HepG2 (cell line): ENCODE results near the gene COL18A1. TPM values are rescaled to one million over a fixed set of nuclear protein-coding genes. Genes with fewer than 3 reads are reported as not detected.
A peak's percentile ranks its signal among the peaks of the same experiment; 100 is the strongest.

Experiments
- HNRNPK ChIP-seq: fragments of 200-400 bp; formaldehyde crosslinking; IDR thresholded peaks from 2 replicates; pipeline ENCODE4 v1.6.1; 2018; ENCODE audit warnings: low read length, low read depth, moderate library complexity, mild to moderate bottlenecking; ENCODE audit not compliant: poor library complexity, severe bottlenecking
- PRPF4 ChIP-seq: fragments of 200-400 bp; formaldehyde crosslinking; IDR thresholded peaks from 2 replicates; pipeline ENCODE4 v1.6.1; 2016; ENCODE audit warnings: low read length, low read depth; ENCODE audit not compliant: poor library complexity, severe bottlenecking
- SCMH1 ChIP-seq: sonication (generic); formaldehyde crosslinking; IDR thresholded peaks from 2 replicates; pipeline ENCODE4 v1.9.0; 2021; ENCODE audit warnings: missing genetic modification reagents, mild to moderate bottlenecking, borderline replicate concordance
- ZBTB38 ChIP-seq: sonication (generic); formaldehyde crosslinking; IDR thresholded peaks from 2 replicates; pipeline ENCODE4 v1.5.1; 2020; ENCODE audit warnings: mild to moderate bottlenecking, missing genetic modification reagents
- ZNF343 ChIP-seq: sonication (generic); formaldehyde crosslinking; IDR thresholded peaks from 2 replicates; pipeline ENCODE4 v1.4.0; 2020; ENCODE audit warnings: mild to moderate bottlenecking, missing genetic modification reagents
- ZNF570 ChIP-seq: sonication (generic); formaldehyde crosslinking; IDR thresholded peaks from 2 replicates; pipeline ENCODE4 v1.4.0; 2020; ENCODE audit warnings: mild to moderate bottlenecking, missing genetic modification reagents, borderline replicate concordance
- polyA plus RNA-seq, 8 experiments: library from polyadenylated mRNA; depleted of rRNA in 3 of 8; stranded (reverse) in 7 of 8; unstranded in 1 of 8; fragments of >200 nt; fragmentation: Illumina TruSeq in 4 of 8; extraction: Trizol in 4 of 8; gene quantifications; 2 replicates each; pipeline versions ENCODE4 v1.2.1 to v1.2.3, GENCODE V29; 2011 to 2016; ENCODE audit warnings: low read depth in 4 of 8, missing spikeins in 1 of 8, mixed read lengths in 1 of 8; ENCODE audit not compliant: insufficient read depth in 1 of 8
- total RNA-seq, 5 experiments: library from RNA; depleted of rRNA; stranded (reverse); fragments of >200 nt; fragmentation: Illumina TruSeq; extraction: Trizol; gene quantifications; 2 replicates each; pipeline ENCODE4 v1.2.3, GENCODE V29; 2016; ENCODE audit warnings: low read depth in 1 of 5
- TF ChIP-seq, protein P1 (sequence below): sonication (generic); formaldehyde crosslinking; conservative IDR thresholded peaks from 2 replicates; pipeline ENCODE4 v1.4.0; 2020; ENCODE audit warnings: missing genetic modification reagents
- TF ChIP-seq, protein P2 (sequence below): sonication (generic); formaldehyde crosslinking; IDR thresholded peaks from 2 replicates; pipeline ENCODE4 v1.4.0; 2020; ENCODE audit warnings: missing genetic modification reagents
- TF ChIP-seq, protein P3 (sequence below): sonication (generic); formaldehyde crosslinking; IDR thresholded peaks from 2 replicates; pipeline ENCODE4 v1.4.0; 2020; ENCODE audit warnings: missing genetic modification reagents
- TF ChIP-seq, protein P4 (sequence below): sonication (generic); formaldehyde crosslinking; IDR thresholded peaks from 2 replicates; pipeline ENCODE4 v1.4.0; 2020; ENCODE audit warnings: mild to moderate bottlenecking, missing genetic modification reagents
- TF ChIP-seq, protein P5 (sequence below): IDR thresholded peaks from 2 replicates; pipeline ENCODE4 v1.6.1; 2016; ENCODE audit warnings: missing genetic modification reagents, missing compliant biosample characterization
- TF ChIP-seq, protein P6 (sequence below): IDR thresholded peaks from 2 replicates; pipeline ENCODE4 v1.6.1; 2012; ENCODE audit warnings: inconsistent platforms
- TF ChIP-seq, protein P7 (sequence below): sonication (generic); formaldehyde crosslinking; conservative IDR thresholded peaks from 2 replicates; pipeline ENCODE4 v1.8.0; 2022; ENCODE audit warnings: low read depth, missing genetic modification reagents

COL18A1 gene
- total and polyA plus RNA-seq, 2 of the 13 experiments (the other 11 are each of a cell fraction or from before 2014, with no cell fraction given), result 79.0 to 102 TPM

DNA sequence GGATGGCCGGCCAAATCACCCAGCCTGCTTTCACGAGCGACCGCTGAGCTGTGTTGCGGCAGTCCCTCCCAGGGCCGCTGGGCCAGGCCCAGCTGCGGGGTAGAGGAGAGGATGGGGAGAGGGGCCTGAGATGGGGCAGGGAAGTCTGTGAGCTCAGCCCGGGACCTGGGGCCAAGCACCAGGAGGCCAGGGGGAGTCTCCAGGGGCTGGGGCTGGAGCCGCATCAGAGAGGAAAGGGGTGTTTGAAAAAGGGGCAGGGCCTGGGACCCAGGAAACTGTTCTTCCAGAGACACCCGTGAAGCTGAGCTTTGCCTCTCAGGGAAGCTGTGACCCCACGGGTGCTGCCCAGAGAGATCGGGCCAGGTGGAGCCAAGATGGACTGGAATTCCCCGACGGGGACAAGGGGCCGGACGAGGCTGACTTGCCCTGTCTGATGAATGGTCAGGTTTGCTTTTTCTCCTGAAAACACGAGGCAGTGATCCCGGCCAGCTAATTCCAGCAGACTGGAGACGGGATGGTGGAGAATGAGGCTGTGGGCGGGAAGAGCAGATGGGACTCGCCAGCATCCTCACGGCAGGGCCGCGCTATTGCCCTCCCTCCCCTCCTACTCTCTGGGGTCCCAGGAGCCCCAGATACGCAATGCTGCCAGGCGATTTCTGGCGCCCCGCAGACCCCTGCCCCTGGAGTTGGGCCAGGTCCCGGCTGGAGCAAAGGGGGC, 40.3 kb upstream of the COL18A1 start (continued):
- TF ChIP-seq, protein P1, sequence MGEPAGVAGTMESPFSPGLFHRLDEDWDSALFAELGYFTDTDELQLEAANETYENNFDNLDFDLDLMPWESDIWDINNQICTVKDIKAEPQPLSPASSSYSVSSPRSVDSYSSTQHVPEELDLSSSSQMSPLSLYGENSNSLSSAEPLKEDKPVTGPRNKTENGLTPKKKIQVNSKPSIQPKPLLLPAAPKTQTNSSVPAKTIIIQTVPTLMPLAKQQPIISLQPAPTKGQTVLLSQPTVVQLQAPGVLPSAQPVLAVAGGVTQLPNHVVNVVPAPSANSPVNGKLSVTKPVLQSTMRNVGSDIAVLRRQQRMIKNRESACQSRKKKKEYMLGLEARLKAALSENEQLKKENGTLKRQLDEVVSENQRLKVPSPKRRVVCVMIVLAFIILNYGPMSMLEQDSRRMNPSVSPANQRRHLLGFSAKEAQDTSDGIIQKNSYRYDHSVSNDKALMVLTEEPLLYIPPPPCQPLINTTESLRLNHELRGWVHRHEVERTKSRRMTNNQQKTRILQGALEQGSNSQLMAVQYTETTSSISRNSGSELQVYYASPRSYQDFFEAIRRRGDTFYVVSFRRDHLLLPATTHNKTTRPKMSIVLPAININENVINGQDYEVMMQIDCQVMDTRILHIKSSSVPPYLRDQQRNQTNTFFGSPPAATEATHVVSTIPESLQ (CRISPR knock-in tag), result no peak
- TF ChIP-seq, protein P2, sequence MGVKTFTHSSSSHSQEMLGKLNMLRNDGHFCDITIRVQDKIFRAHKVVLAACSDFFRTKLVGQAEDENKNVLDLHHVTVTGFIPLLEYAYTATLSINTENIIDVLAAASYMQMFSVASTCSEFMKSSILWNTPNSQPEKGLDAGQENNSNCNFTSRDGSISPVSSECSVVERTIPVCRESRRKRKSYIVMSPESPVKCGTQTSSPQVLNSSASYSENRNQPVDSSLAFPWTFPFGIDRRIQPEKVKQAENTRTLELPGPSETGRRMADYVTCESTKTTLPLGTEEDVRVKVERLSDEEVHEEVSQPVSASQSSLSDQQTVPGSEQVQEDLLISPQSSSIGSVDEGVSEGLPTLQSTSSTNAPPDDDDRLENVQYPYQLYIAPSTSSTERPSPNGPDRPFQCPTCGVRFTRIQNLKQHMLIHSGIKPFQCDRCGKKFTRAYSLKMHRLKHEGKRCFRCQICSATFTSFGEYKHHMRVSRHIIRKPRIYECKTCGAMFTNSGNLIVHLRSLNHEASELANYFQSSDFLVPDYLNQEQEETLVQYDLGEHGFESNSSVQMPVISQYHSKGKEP, result no peak
- TF ChIP-seq, protein P3, sequence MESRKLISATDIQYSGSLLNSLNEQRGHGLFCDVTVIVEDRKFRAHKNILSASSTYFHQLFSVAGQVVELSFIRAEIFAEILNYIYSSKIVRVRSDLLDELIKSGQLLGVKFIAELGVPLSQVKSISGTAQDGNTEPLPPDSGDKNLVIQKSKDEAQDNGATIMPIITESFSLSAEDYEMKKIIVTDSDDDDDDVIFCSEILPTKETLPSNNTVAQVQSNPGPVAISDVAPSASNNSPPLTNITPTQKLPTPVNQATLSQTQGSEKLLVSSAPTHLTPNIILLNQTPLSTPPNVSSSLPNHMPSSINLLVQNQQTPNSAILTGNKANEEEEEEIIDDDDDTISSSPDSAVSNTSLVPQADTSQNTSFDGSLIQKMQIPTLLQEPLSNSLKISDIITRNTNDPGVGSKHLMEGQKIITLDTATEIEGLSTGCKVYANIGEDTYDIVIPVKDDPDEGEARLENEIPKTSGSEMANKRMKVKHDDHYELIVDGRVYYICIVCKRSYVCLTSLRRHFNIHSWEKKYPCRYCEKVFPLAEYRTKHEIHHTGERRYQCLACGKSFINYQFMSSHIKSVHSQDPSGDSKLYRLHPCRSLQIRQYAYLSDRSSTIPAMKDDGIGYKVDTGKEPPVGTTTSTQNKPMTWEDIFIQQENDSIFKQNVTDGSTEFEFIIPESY (CRISPR knock-in tag), result peak; percentile 34; the same call in 1 of the 2 replicates
- TF ChIP-seq, protein P4, sequence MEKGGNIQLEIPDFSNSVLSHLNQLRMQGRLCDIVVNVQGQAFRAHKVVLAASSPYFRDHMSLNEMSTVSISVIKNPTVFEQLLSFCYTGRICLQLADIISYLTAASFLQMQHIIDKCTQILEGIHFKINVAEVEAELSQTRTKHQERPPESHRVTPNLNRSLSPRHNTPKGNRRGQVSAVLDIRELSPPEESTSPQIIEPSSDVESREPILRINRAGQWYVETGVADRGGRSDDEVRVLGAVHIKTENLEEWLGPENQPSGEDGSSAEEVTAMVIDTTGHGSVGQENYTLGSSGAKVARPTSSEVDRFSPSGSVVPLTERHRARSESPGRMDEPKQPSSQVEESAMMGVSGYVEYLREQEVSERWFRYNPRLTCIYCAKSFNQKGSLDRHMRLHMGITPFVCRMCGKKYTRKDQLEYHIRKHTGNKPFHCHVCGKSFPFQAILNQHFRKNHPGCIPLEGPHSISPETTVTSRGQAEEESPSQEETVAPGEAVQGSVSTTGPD (CRISPR knock-in tag), result 0 out of 2 replicates have a peak, but pooled peaks have one; percentile 16
- TF ChIP-seq, protein P5, sequence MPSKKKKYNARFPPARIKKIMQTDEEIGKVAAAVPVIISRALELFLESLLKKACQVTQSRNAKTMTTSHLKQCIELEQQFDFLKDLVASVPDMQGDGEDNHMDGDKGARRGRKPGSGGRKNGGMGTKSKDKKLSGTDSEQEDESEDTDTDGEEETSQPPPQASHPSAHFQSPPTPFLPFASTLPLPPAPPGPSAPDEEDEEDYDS, result no peak
- TF ChIP-seq, protein P6, sequence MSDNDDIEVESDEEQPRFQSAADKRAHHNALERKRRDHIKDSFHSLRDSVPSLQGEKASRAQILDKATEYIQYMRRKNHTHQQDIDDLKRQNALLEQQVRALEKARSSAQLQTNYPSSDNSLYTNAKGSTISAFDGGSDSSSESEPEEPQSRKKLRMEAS, result 0 out of 2 replicates have a peak, but pooled peaks have one; percentile 9
- TF ChIP-seq HNRNPK, result no peak
- peak; percentile 3; the same call in 1 of the 2 replicates for TF ChIP-seq ZBTB38
- TF ChIP-seq ZNF570 (CRISPR knock-in tag), result no peak
- TF ChIP-seq SCMH1 (CRISPR knock-in tag), result no peak
- no peak for TF ChIP-seq ZNF343 (CRISPR knock-in tag)
- TF ChIP-seq, protein P7, sequence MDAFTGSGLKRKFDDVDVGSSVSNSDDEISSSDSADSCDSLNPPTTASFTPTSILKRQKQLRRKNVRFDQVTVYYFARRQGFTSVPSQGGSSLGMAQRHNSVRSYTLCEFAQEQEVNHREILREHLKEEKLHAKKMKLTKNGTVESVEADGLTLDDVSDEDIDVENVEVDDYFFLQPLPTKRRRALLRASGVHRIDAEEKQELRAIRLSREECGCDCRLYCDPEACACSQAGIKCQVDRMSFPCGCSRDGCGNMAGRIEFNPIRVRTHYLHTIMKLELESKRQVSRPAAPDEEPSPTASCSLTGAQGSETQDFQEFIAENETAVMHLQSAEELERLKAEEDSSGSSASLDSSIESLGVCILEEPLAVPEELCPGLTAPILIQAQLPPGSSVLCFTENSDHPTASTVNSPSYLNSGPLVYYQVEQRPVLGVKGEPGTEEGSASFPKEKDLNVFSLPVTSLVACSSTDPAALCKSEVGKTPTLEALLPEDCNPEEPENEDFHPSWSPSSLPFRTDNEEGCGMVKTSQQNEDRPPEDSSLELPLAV (CRISPR knock-in tag), result no peak
- peak; percentile 95 for TF ChIP-seq PRPF4
